PC-9 (cell line): Measurements from ENCODE around the gene DPH1.

Experiments
- CTCF ChIP-seq: fragments of 200-600 bp; sonication (generic); conservative IDR thresholded peaks from 2 replicates; pipeline ENCODE4 v1.6.1; 2017; ENCODE audit warnings: mixed run types, antibody characterized with exemption, mild to moderate bottlenecking, moderate library complexity
- EZH2 ChIP-seq: fragments of 200-600 bp; sonication (generic); IDR thresholded peaks from 2 replicates; pipeline ENCODE4 v1.8.0; 2017; ENCODE audit warnings: antibody characterized with exemption, low read depth

- TF ChIP-seq CTCF (no peak), EZH2 (no peak)
Measured at GRCh38 chr17:2084036-2084765, 54.2 kb downstream of the DPH1 start.
